SH-SY5Y (cell line): ENCODE data around the gene PARVB.

Source experiments
- GATA2 ChIP-seq: IDR thresholded peaks from 2 replicates; pipeline ENCODE4 v1.6.1; 2011; ENCODE audit warnings: mild to moderate bottlenecking, low read depth, low read length
- GATA3 ChIP-seq: IDR thresholded peaks from 2 replicates; pipeline ENCODE4 v1.6.1; 2011; ENCODE audit warnings: low read depth, mild to moderate bottlenecking, low read length, moderate library complexity

- TF ChIP-seq GATA3 (no peak), GATA2 (no peak)
Observed at GRCh38 chr22:44179989-44180705, 156.0 kb downstream of the PARVB start.
